Hepatocyte (in vitro differentiated cells): Measurements from ENCODE around the gene OR8B4.

Experiments
- CTCF ChIP-seq: fragments of 200-600 bp; sonication (generic); IDR thresholded peaks from 2 replicates; pipeline ENCODE4 v1.5.1; 2016; ENCODE audit warnings: antibody characterized with exemption, mild to moderate bottlenecking; ENCODE audit not compliant: poor library complexity
- EZH2 ChIP-seq: fragments of 200-600 bp; sonication (generic); IDR thresholded peaks from 2 replicates; pipeline ENCODE4 v1.6.1; 2016; ENCODE audit warnings: antibody characterized with exemption, mild to moderate bottlenecking, borderline replicate concordance

GRCh38 chr11:124434699-124435098 is 10.0 kb upstream of the OR8B4 start:
- TF ChIP-seq CTCF (no peak), EZH2 (no peak)
